Activated CD4-positive, alpha-beta T cell treated with anti-CD3 and anti-CD28 coated beads, Interleukin-10, Interleukin-2, amounts not matched to agents 100 ng/mL and 50 ng/mL, durations not matched to agents 16 hours and 8 hours (primary cell): ENCODE results near the gene DCHS1.
A peak's percentile ranks its signal among the peaks of the same experiment; 100 is the strongest.

Source experiments
- DNase-seq: peaks from one replicate; pipeline ENCODE4 v3.0.0-alpha.2; 2020

Gene DCHS1

GRCh38 chr11:6609502-6610015 is 46.0 kb downstream of the DCHS1 start:
- no peak for DNase-seq

- no peak for DNase-seq
Measured at GRCh38 chr11:6608726-6609501, 46.7 kb downstream of the DCHS1 start.

GRCh38 chr11:6608011-6608410 is 47.6 kb downstream of the DCHS1 start:
- no peak for DNase-seq

GRCh38 chr11:6607190-6607795 is 48.3 kb downstream of the DCHS1 start:
- peak; percentile 28 for DNase-seq

GRCh38 chr11:6606471-6607189 is 49.0 kb downstream of the DCHS1 start:
- peak; percentile 76 for DNase-seq

- no peak for DNase-seq
Measured at GRCh38 chr11:6604790-6605189, 50.8 kb downstream of the DCHS1 start.

GRCh38 chr11:6604081-6604626 is 51.5 kb downstream of the DCHS1 start:
- DNase-seq = peak; percentile 62

GRCh38 chr11:6603287-6604080 is 52.1 kb downstream of the DCHS1 start, which contains the start of the genes ILK and RRP8:
ILK (plus strand) TSS chr11:6603774; CDS start chr11:6604272, 498 bp downstream.
RRP8 (minus strand) TSS chr11:6603616; CDS start chr11:6603502, 114 bp downstream.
- peak; percentile 94 for DNase-seq

- no peak for DNase-seq
Measured at GRCh38 chr11:6602096-6602940, 53.3 kb downstream of the DCHS1 start.

- DNase-seq = no peak
Measured at GRCh38 chr11:6601041-6601461, 54.6 kb downstream of the DCHS1 start.

GRCh38 chr11:6599881-6600390 is 55.7 kb downstream of the DCHS1 start:
- no peak for DNase-seq

- no peak for DNase-seq
Measured at GRCh38 chr11:6599449-6599848, 56.2 kb downstream of the DCHS1 start.

- no peak for DNase-seq
Measured at GRCh38 chr11:6598555-6598954, 57.1 kb downstream of the DCHS1 start.

- DNase-seq = no peak
Measured at GRCh38 chr11:6596239-6596877, 59.3 kb downstream of the DCHS1 start.

GRCh38 chr11:6594142-6594768 is 61.4 kb downstream of the DCHS1 start:
- DNase-seq = no peak

- DNase-seq = no peak
Measured at GRCh38 chr11:6588018-6588417, 67.6 kb downstream of the DCHS1 start.

GRCh38 chr11:6587360-6587953 is 68.2 kb downstream of the DCHS1 start:
- no peak for DNase-seq

GRCh38 chr11:6586434-6587359 is 68.9 kb downstream of the DCHS1 start:
- DNase-seq = no peak
